ENCODE data around the gene LTK. TPM values are rescaled to one million over a fixed set of nuclear protein-coding genes. Genes with fewer than 3 reads are reported as not detected.

Gene LTK
- total RNA-seq, 6 experiments from 2014 or later: 0.56 to 3.3 (median 1.8) TPM

GRCh38 chr15:41489641-41490040 lies 24.0 kb downstream of the LTK start:
- Histone ChIP-seq H3K4me3 (no peak overlapping the region), H3K27ac (no peak overlapping the region), H3K27me3 (no peaks in the 10 kb centered on the region), H3K36me3 (no peaks in the 10 kb centered on the region), H3K9me3 (no peaks in the 10 kb centered on the region), H3K4me1 (peaks cover 0 to 14% (median 0%) of the 10 kb centered on the region in 4 donors)
- ATAC-seq: no peak
- intact Hi-C loops (cut with DNase I): no loop called here
- TF ChIP-seq POLR2A (IDR thresholded peaks at IDR 0.05): no peak
- TF ChIP-seq CTCF (IDR thresholded peaks at IDR 0.05): no peak
- DNase-seq: no peak
- WGBS (ENCODE audit: insufficient coverage, low coverage, low lambda C conversion rate, missing lambda C conversion rate): 87% methylated on average over 2 of the region's 2 CpGs

GRCh38 chr15:41487802-41488201 lies 25.8 kb downstream of the LTK start:
- Histone ChIP-seq H3K36me3 (no peaks in the 10 kb centered on the region), H3K4me3 (no peak overlapping the region), H3K27me3 (no peaks in the 10 kb centered on the region), H3K4me1 (peaks cover 0 to 2% (median 0%) of the 10 kb centered on the region in 4 donors), H3K27ac (no peak overlapping the region), H3K9me3 (no peaks in the 10 kb centered on the region)
- TF ChIP-seq CTCF (IDR thresholded peaks at IDR 0.05) (no peak), POLR2A (IDR thresholded peaks at IDR 0.05) (no peak)
- ATAC-seq (no peak), DNase-seq (peak in 1 of 3 donors; percentile 22)
- 68% methylated on average over 2 of the region's 2 CpGs for WGBS (ENCODE audit: insufficient coverage, low coverage, low lambda C conversion rate, missing lambda C conversion rate)
- intact Hi-C loops (cut with DNase I): no loop called here

GRCh38 chr15:41487381-41487780 lies 26.2 kb downstream of the LTK start:
- no peaks in the 10 kb centered on the region for H3K36me3 ChIP-seq
- DNase-seq: peak in 1 of 3 donors; percentile 45
- H3K27me3 ChIP-seq: no peaks in the 10 kb centered on the region
- H3K4me1 ChIP-seq: no peaks in the 10 kb centered on the region
- no peak overlapping the region for H3K27ac ChIP-seq
- no peak overlapping the region for H3K4me3 ChIP-seq
- intact Hi-C loops (cut with DNase I): no loop called here
- TF ChIP-seq POLR2A (IDR thresholded peaks at IDR 0.05) (no peak), CTCF (IDR thresholded peaks at IDR 0.05) (no peak)
- H3K9me3 ChIP-seq: no peaks in the 10 kb centered on the region
- peak; percentile 30 to 64 (median 58) for ATAC-seq
- no CpG with 5 or more reads among the region's 9 CpGs for WGBS (ENCODE audit: insufficient coverage, low coverage, low lambda C conversion rate, missing lambda C conversion rate)

- Histone ChIP-seq H3K36me3 (peaks cover 0 to 9% (median 0%) of the 10 kb centered on the region in 4 donors), H3K27me3 (no peaks in the 10 kb centered on the region), H3K9me3 (no peaks in the 10 kb centered on the region), H3K4me1 (no peaks in the 10 kb centered on the region), H3K27ac (no peak overlapping the region), H3K4me3 (no peak overlapping the region)
- no peak for TF ChIP-seq POLR2A (IDR thresholded peaks at IDR 0.05)
- TF ChIP-seq CTCF (IDR thresholded peaks at IDR 0.05): no peak
- WGBS (ENCODE audit: insufficient coverage, low coverage, low lambda C conversion rate, missing lambda C conversion rate): no CpG with 5 or more reads among the region's 43 CpGs
- intact Hi-C loops (cut with DNase I): no loop called here
- DNase-seq (peak in 1 of 3 donors; percentile 44), ATAC-seq (no peak)
Observed at GRCh38 chr15:41486286-41486685, 27.3 kb downstream of the LTK start.
